ENCODE measurements around the gene FADS3.

Gene FADS3

GRCh38 chr11:61913699-61914395, 22.5 kb upstream of the FADS3 start:
- no peak for DNase-seq (ENCODE audit: low spot score)

DNA sequence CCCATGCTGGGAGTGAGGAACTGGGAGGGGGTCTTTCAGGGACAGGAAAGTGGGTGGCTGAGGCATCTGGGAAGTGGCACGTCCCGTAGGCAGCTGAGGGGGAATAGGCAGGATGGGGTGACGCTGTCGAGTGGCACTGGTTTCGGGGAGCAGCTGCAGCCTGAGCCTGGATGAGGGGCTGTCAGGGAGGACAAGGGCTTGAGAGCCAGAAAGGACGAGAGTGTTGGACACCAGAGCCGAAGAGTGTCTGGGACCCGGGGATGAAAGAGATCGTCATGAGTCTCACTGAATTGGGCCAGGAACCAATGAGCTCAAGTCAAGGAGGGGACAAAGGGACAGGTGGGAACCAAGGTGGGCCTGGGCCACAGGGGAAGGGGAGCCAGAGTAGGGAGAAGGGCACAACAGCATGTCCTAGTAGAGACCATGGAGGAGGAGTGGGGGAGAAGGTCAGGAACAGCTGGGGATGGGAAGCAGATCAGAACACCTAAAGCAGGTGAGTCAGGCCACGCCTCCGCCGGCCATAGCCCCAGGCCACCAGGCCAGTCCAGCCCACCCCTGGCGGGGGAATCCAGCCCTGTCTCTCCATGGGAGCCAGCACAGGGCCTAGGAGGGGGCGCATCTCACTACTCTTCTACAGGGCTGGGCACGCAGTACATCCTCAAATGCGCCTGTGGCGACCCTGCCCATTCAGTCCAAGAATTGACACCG, 21.8 kb upstream of the FADS3 start:
- DNase-seq (ENCODE audit: low spot score): no peak

DNA sequence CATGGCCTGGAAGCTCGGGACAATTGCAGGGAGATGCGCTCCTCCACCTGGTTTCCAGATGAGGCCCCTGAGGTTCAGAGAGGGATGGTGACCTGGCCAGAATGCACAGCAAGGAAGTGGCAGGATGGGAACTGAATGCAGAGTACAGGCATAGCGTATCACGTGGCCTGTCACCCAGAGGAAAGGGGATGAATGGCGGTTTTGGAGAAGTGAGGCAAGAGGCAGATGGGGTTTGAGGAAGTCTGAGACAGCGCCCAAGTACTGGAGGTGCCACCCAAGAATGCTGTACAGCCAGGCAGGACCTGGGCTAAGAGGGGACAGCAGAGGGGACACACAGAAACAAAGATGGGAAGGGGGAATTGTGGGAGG, 21.2 kb upstream of the FADS3 start:
- no peak for DNase-seq (ENCODE audit: low spot score)

DNA sequence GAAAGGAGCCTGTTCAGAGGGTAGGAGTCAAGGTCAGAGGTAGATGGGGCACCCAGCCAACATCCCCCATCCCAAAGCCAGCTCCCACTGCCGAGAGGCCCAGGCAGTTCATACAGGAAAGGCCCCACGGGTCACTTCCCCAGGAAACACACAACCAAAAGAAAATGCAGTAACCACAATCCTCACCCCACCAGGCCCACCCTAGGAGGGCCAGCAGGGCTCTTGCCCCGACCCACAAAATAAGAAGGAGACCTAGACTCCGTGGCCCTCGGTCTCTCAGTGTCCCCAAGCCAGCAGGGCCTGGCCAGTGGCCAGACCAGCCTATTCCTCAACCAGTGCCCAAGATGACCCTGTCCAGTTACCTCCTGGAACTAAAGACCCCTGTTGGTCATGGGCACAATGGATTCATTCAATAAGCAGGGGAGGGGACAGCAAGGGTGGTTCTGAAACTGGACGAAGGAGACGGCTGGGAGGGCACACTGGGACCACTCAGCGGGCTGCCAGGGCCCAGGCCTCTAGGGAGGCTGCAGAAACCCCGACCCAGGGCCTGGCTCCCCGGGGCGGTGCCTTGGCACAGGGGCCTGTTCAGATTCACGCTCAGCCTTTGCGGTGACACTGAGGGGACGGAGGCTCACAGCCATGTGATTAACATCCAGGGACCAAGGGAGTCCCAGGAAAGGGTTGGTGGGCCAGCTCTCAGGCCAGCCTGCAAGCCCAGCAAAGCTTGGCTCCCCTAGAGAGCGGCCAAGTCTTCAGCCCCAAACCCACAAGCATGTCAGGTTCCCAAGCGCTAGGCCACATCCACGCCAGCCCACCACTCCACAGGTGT, 20.6 kb upstream of the FADS3 start:
- DNase-seq (ENCODE audit: low spot score): no peak

DNA sequence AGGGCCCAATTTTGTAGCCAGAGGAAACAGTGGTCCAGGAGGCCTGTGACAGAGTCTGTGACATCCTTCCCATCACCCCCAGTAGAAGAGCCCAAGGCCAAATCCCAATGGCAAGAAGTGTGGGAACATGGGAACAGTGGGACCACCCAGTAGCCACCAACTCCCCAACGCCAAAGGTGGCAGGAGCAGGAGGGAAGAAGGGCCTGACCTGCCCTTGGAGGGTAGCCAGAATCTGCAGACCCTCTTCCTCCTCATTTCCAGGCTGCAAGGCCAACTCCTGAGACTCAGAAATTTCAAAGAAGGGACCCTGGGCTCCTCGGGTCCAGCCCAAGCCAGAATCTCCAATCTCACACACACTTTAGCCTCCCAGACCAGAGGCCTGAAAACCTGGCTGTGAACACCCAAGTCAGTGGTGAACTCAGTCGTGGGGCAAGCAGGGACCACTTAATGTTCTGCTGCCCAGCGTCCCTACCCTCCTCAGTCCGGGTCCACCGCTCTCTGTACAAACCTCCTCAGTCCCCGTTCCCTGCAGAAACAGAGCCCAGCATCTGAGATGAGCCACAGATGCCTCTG, 19.9 kb upstream of the FADS3 start:
- DNase-seq (ENCODE audit: low spot score): no peak

DNA sequence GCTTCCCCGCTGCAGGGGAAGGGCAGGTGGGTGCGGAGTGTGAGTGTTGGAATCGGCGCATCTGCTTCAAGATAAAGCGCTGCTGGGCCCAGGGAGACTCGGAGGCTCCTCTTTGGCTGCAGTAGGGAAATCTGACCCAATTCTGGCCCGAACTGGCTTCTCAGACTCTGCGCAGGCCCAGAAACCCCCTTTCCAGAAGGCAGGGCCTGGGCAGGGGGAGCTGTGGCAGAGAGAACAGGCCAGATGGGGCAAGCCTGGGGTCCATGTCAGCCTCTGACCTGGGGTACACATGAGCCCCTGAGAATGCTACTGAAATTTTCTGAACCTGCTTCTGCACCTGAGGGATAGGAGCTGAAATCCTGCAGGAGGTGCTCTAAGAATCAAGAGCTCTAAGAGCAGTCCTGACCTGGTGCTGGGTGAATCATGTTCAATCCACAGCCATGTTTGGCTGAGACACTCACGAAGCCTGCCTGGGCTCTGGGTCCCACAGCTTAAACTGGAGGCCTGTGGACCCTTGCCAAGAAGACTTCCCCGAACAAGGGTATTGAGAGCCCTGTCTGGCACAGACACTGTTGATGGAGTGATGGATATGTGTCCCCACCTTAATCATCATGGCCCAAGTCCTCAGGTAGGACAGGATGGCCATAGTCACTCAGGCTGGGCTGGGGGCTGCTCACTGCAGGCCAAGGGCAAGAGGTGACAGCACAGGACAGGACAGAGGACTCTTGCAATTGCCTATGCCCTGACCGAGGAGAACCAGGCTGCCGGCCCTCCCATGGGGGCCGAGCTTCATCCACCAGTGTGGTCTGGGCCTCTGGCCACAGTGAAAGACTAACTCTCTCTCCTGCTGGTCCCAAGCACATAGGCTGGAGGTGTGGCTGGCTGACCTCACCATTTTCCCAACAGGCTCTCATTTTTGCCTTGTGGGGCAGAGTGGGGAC, 19.1 kb upstream of the FADS3 start:
- DNase-seq (ENCODE audit: low spot score): no peak

DNA sequence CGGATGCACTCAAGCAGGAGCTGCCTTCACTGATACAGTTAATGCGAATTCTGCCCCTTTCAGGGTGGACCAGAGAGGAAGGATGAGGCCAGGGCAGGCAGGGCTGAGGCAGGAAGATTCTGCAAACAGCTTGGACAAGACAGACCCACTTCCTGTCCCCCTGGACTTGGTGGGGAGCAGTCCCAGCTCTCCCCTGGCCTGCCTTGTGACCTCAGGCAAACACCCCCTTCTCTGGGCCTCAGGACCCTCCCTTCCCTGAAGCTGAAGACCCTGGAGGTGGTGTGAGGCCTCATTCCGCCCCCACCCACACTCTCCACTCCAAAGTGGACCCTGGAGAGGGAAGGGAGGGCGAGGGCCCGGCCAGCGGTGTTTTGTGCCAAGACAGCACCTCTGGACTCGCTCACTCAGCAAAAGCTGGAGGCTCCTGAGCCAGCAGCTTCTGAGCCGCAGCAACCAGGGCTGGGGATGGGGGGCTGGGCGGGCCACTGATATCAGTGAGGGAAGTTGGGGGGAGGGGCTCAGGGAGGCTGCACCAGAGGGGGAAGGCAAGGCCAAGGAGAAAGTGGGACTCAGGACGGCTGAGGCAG, 17.5 kb upstream of the FADS3 start:
- DNase-seq (ENCODE audit: low spot score): no peak

DNA sequence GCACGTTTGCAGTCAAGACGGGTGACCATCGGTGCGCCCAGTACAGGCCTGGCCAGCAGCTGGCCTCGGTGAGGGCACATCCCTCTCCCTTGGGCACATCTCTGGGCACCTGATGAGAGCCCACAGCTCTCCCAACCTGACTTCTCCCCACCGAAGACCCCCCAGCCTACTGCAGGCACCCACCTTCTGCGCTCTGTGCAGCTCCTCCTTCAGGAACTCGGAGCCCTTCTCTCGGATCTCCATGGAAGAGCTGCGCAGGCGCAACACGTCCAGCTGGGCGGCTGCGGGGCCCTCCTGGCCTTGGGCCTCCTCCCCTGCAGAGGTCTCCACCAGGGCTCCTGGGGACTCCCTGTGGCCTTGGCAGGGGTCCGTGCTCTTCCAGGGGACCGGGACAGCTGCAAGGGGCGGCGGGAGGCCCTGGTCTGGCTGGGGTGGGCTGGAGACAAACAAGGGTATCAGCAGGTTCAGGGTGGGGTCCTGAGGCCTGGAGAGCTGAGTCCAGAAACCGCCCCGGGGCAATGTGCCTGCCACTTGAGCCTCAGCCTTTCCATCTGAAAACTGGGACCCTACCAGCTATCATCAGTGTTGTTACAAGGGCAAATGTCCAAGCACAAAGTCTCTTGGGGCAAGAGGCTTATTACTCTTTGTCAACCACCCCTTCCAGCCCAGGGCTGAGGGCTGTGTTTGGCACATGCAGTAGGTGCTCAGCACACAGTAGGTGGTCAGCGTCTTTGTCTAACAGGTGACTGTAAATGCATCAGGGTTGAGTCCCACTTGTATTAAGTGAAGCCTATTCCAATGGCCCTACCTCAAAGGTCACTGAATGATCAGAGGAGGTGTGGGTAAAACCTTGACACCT, 16.8 kb upstream of the FADS3 start:
- no peak for DNase-seq (ENCODE audit: low spot score)

DNA sequence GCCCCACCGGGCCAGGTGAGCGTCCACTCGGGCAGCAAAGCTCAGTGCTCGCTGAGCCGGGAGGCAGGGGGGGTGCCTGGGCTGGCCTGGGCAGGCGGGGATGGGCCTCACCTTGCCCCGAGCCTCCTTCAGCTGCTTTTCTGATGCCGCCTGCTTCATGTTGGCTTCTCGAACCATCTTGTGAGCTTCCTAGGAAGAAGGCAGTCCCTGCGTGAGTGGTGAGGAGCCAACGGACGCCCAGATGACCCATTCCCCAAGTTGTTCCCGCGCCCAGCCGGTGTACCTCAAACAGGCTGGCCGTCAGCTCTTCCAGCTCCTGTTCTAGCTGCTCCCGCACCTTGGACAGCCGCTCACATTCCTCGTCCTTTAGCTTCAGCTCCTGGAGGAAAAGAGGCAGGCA, 15.9 kb upstream of the FADS3 start:
- no peak for DNase-seq (ENCODE audit: low spot score)

- DNase-seq (ENCODE audit: low spot score): no peak
These were observed 15.2 kb upstream of the FADS3 start for GRCh38 chr11:61906522-61906909.

- no peak for DNase-seq (ENCODE audit: low spot score)
These were observed 14.6 kb upstream of the FADS3 start for GRCh38 chr11:61905801-61906521.

GRCh38 chr11:61905067-61905696, 13.8 kb upstream of the FADS3 start:
- DNase-seq (ENCODE audit: low spot score): no peak

DNA sequence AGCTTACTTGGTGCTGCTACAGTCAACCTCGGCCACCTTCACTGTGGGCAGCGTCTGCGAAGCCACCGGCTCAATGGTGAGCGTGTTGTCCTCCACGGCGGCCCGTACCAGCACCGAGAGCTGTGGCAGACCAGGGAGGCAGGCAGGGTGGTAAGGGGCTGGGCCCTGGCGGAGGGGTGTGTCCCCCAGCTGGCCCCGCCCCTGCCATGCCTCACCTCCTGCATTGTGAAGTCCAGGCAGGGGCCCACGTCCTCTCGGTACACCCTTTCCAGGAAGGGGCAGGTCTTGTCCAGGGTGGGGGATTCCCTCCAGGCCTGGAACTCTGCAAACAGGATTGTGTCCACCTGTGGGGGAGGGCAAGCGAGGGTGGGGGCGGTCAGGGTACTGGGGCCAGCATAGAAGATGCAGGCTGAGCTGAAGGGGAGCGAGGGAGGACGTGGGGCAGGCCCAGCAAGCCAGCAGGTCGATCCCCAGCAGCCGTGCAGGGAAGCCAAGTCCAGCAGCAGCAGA, 13.2 kb upstream of the FADS3 start:
- peak; percentile 55 for DNase-seq (ENCODE audit: low spot score)

DNA sequence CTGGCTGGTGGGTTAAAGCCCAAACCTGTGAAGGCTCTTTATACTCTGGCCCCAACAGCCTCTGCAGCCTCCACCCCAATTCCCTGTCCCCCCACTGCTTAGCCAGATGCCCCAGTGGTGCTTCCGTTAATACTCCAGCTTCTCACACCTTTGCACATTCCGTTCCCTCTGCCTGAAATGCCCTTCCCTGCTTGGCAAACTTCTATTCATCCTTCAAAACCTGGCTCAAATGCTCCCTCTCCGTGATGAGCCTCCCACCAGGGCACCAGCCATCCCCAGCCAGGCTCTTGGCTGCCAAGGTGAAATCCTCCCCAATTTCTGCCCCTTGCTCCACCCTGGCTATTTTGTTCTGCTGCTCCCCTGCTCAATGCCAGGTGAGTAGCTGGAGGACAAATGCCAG, 12.5 kb upstream of the FADS3 start:
- DNase-seq (ENCODE audit: low spot score): no peak

DNA sequence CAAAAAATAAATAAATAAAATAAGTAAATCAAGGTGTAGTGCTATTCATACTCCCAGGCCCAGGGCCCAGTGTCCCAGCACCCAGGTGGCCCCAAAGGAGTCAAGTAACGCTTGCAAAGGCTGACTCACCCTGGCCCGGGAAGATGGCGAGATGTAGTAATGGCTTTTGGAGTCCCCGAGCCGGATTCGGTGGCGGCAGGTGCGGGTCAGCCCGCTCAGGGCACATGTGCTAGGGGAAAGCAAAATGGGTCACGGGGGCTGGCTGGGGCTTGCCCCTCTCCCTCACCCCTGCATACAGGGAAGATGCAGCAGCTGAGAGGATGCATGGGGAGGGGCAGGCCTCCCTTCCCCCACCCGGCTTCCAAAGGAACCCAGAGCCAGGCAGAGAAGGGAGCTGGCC, 11.0 kb upstream of the FADS3 start:
- DNase-seq (ENCODE audit: low spot score): no peak

DNA sequence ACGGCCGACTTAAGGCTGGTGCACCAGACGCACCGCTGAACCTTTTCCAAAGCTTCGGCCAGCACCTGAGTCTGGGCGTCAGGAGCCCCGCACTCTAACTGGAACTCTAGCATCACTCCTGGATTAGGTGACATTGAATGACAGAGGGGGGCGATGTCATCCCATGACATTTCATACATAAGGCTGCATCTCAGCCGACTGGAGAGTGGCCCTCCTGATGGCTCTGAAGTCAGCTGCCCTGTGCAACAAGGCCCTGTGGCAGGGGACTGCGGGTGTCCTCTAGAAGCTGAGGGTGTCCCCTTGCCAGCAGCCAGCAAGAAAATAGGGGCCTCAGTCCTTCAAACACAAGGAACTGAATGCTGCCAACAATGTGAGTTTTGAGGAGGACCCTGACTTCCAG, 10.1 kb upstream of the FADS3 start:
- DNase-seq (ENCODE audit: low spot score): no peak

GRCh38 chr11:61900251-61900650, 8.9 kb upstream of the FADS3 start:
- DNase-seq (ENCODE audit: low spot score): no peak

- peak; percentile 81 for DNase-seq (ENCODE audit: low spot score)
These were observed 7.9 kb upstream of the FADS3 start for GRCh38 chr11:61899146-61899841.

Measured in kidney tubule cell (primary cell).